GM18873 (cell line): Measurements from ENCODE around the gene EGFL6.

Experiments used
- ATAC-seq: cut with Tn5 transposase; IDR thresholded peaks from one replicate; pipeline ENCODE4 v1.9.1; 2021; ENCODE audit warnings: mild to moderate bottlenecking, moderate library complexity, moderate number of reproducible peaks; ENCODE audit not compliant: unreplicated experiment, low FRiP score

Gene EGFL6

GRCh38 chrX:13569479-13570260 lies at the start of gene EGFL6:
EGFL6 (plus strand) TSS chrX:13569601; CDS start chrX:13569862, 261 bp downstream.
- no peak for ATAC-seq

- ATAC-seq, result no peak
Observed at GRCh38 chrX:13520351-13520750, 49.0 kb upstream of the EGFL6 start.

GRCh38 chrX:13520936-13521335 lies 48.5 kb upstream of the EGFL6 start:
- ATAC-seq, result no peak

- no peak for ATAC-seq
Observed at GRCh38 chrX:13522811-13523210, 46.6 kb upstream of the EGFL6 start.

- no peak for ATAC-seq
Observed at GRCh38 chrX:13533726-13534125, 35.7 kb upstream of the EGFL6 start.

- no peak for ATAC-seq
Observed at GRCh38 chrX:13535376-13536165, 33.8 kb upstream of the EGFL6 start.

GRCh38 chrX:13536551-13536950 lies 32.9 kb upstream of the EGFL6 start:
- ATAC-seq, result no peak

GRCh38 chrX:13538414-13538813 lies 31.0 kb upstream of the EGFL6 start:
- ATAC-seq, result no peak

GRCh38 chrX:13540602-13541001 lies 28.8 kb upstream of the EGFL6 start:
- no peak for ATAC-seq

- ATAC-seq, result no peak
Observed at GRCh38 chrX:13545726-13546125, 23.7 kb upstream of the EGFL6 start.

- no peak for ATAC-seq
Observed at GRCh38 chrX:13547671-13548070, 21.7 kb upstream of the EGFL6 start.

- ATAC-seq, result no peak
Observed at GRCh38 chrX:13550346-13550745, 19.1 kb upstream of the EGFL6 start.

GRCh38 chrX:13551610-13552009 lies 17.8 kb upstream of the EGFL6 start:
- ATAC-seq, result no peak

GRCh38 chrX:13552892-13553291 lies 16.5 kb upstream of the EGFL6 start:
- ATAC-seq, result no peak

GRCh38 chrX:13565511-13565910 lies 3.9 kb upstream of the EGFL6 start:
- ATAC-seq, result no peak

- ATAC-seq, result no peak
Observed at GRCh38 chrX:13570261-13570605, 832 bp downstream of the EGFL6 start.

- ATAC-seq, result no peak
Observed at GRCh38 chrX:13571136-13571535, 1.7 kb downstream of the EGFL6 start.

- no peak for ATAC-seq
Observed at GRCh38 chrX:13574600-13574999, 5.2 kb downstream of the EGFL6 start.

GRCh38 chrX:13579661-13580060 lies 10.3 kb downstream of the EGFL6 start:
- no peak for ATAC-seq

GRCh38 chrX:13581554-13581953 lies 12.2 kb downstream of the EGFL6 start:
- ATAC-seq, result no peak

GRCh38 chrX:13587786-13588477 lies 18.5 kb downstream of the EGFL6 start:
- no peak for ATAC-seq
